Mesenchymal stem cell (in vitro differentiated cells and primary cell): ENCODE data around the gene PDHB. TPM values are rescaled to one million over a fixed set of nuclear protein-coding genes. Genes with fewer than 3 reads are reported as not detected.

ENCODE experiments used
- DNase-seq: peaks from one replicate; pipeline ENCODE4 v3.0.0-alpha.2; 2013
- H2AFZ ChIP-seq: one replicate; pipeline ENCODE4 v1.6.1; 2013; ENCODE audit warnings: low read depth, mild to moderate bottlenecking, control low read depth, inconsistent platforms, low read length, moderate library complexity
- H2AK5ac ChIP-seq: 2 replicates; pipeline ENCODE4 v1.6.1; 2013; ENCODE audit warnings: low read length, moderate library complexity, mild to moderate bottlenecking, inconsistent platforms; ENCODE audit not compliant: severe bottlenecking
- H2BK120ac ChIP-seq: one replicate; pipeline ENCODE4 v1.6.1; 2013; ENCODE audit warnings: low read depth, mild to moderate bottlenecking, inconsistent platforms, low read length, moderate library complexity
- H2BK12ac ChIP-seq, 2 experiments: one replicate each; pipeline ENCODE4 v1.6.1; 2013; ENCODE audit warnings: inconsistent platforms in 2 of 2, low read length in 2 of 2, mild to moderate bottlenecking in 2 of 2, moderate library complexity in 2 of 2, control low read depth in 1 of 2
- H2BK15ac ChIP-seq: one replicate; pipeline ENCODE4 v1.6.1; 2013; ENCODE audit warnings: mild to moderate bottlenecking, low read depth, inconsistent platforms; ENCODE audit not compliant: poor library complexity, severe bottlenecking
- H2BK5ac ChIP-seq: 2 replicates; pipeline ENCODE4 v1.6.1; 2013; ENCODE audit warnings: low read depth, mild to moderate bottlenecking, low read length, control low read depth, inconsistent platforms; ENCODE audit not compliant: poor library complexity, severe bottlenecking
- H3K14ac ChIP-seq, 2 experiments: one replicate each; pipeline ENCODE4 v1.6.1; 2013; ENCODE audit warnings: inconsistent platforms in 2 of 2, low read length in 2 of 2, control low read depth in 1 of 2, mild to moderate bottlenecking in 1 of 2, moderate library complexity in 1 of 2
- H3K18ac ChIP-seq, 2 experiments: one replicate each; pipeline ENCODE4 v1.6.1; 2013; ENCODE audit warnings: inconsistent platforms in 2 of 2, low read length in 2 of 2, control low read depth in 1 of 2, low read depth in 1 of 2, mild to moderate bottlenecking in 1 of 2
- H3K23ac ChIP-seq, 2 experiments: one replicate each; pipeline ENCODE4 v1.6.1; 2013; ENCODE audit warnings: inconsistent platforms in 2 of 2, low read length in 2 of 2, mild to moderate bottlenecking in 2 of 2, moderate library complexity in 2 of 2, control low read depth in 1 of 2
- H3K27ac ChIP-seq: 2 replicates; pipeline ENCODE4 v1.5.1; 2013; ENCODE audit warnings: mild to moderate bottlenecking, moderate library complexity, low read length, control low read depth, inconsistent platforms; ENCODE audit not compliant: poor library complexity, severe bottlenecking
- H3K27me3 ChIP-seq, 2 experiments: 2 replicates each; pipeline versions ENCODE4 v1.6.1 to v1.7.0; 2013; ENCODE audit warnings: low read length in 2 of 2, mild to moderate bottlenecking in 2 of 2, moderate library complexity in 2 of 2, control low read depth in 1 of 2, inconsistent platforms in 1 of 2; ENCODE audit not compliant: control insufficient read depth in 1 of 2, insufficient read depth in 1 of 2
- H3K36me3 ChIP-seq, 2 experiments: 2 replicates each; pipeline versions ENCODE4 v1.6.1 to v1.7.0; 2013; ENCODE audit warnings: low read length in 2 of 2, control low read depth in 1 of 2, inconsistent platforms in 1 of 2, low read depth in 1 of 2, mild to moderate bottlenecking in 1 of 2; ENCODE audit not compliant: insufficient read depth in 2 of 2, control insufficient read depth in 1 of 2
- H3K4ac ChIP-seq, 2 experiments: one replicate each; pipeline ENCODE4 v1.6.1; 2013; ENCODE audit warnings: inconsistent platforms in 2 of 2, low read length in 2 of 2, mild to moderate bottlenecking in 2 of 2, moderate library complexity in 2 of 2, control low read depth in 1 of 2, low read depth in 1 of 2
- H3K4me1 ChIP-seq: 2 replicates; pipeline ENCODE4 v1.6.1; 2013; ENCODE audit warnings: low read depth, low read length, control low read depth; ENCODE audit not compliant: control insufficient read depth, insufficient read depth
- H3K4me2 ChIP-seq: 2 replicates; pipeline ENCODE4 v1.6.1; 2013; ENCODE audit warnings: low read length, mild to moderate bottlenecking, inconsistent platforms; ENCODE audit not compliant: poor library complexity, severe bottlenecking
- H3K4me3 ChIP-seq, 2 experiments: 2 replicates each; pipeline versions ENCODE4 v1.5.1 to v1.7.0; 2013; ENCODE audit warnings: low read length in 2 of 2, mild to moderate bottlenecking in 2 of 2, control low read depth in 1 of 2, low read depth in 1 of 2; ENCODE audit not compliant: insufficient read depth in 1 of 2
- H3K79me1 ChIP-seq: replicated peaks from 2 replicates; pipeline ENCODE4 v1.6.1; 2013; ENCODE audit warnings: mild to moderate bottlenecking, control low read depth, low read length, inconsistent platforms; ENCODE audit not compliant: poor library complexity, severe bottlenecking
- H3K9ac ChIP-seq: 2 replicates; pipeline ENCODE4 v1.7.0; 2013; ENCODE audit warnings: mild to moderate bottlenecking, low read length, moderate library complexity
- H3K9me3 ChIP-seq: 2 replicates; pipeline ENCODE4 v1.7.0; 2013; ENCODE audit warnings: mild to moderate bottlenecking, low read length; ENCODE audit not compliant: control insufficient read depth
- H4K8ac ChIP-seq: one replicate; pipeline ENCODE4 v1.6.1; 2013; ENCODE audit warnings: inconsistent platforms, mild to moderate bottlenecking, low read length, moderate library complexity
- H4K91ac ChIP-seq: one replicate; pipeline ENCODE4 v1.6.1; 2013; ENCODE audit warnings: mild to moderate bottlenecking, low read length, inconsistent platforms
- WGBS: methylation state at CpG from one replicate; pipeline ENCODE4 v1.1.7; 2013; ENCODE audit warnings: mixed read lengths; 5-methylcytosine and 5-hydroxymethylcytosine counted together
- polyA plus RNA-seq, 2 experiments: library from polyadenylated mRNA; stranded (reverse); fragments of 200-250 nt; gene quantifications; one replicate each; pipeline ENCODE4 v1.2.3, GENCODE V29; 2013

Gene PDHB
- polyA plus RNA-seq (2013, experiment 1 of 2) = 71.9 TPM
- 76.5 TPM for polyA plus RNA-seq (2013, experiment 2 of 2)

- peak within 1 kb of the TSS; percentile 74 for H3K4me2 ChIP-seq
- H4K8ac ChIP-seq = peak within 1 kb of the TSS; percentile 98
- peak within 1 kb of the TSS; percentile 92 for H3K9ac ChIP-seq
- peak within 1 kb of the TSS; percentile 73 for H4K91ac ChIP-seq
- H3K4ac ChIP-seq = peak within 1 kb of the TSS; percentile 54 to 98
- no peaks in the 10 kb centered on the region for H3K9me3 ChIP-seq
- H3K4me1 ChIP-seq = peaks cover 17% of the 10 kb centered on the region
- peak within 1 kb of the TSS; percentile 91 for H2AK5ac ChIP-seq
- H3K79me1 ChIP-seq = peaks cover 7% of the 10 kb centered on the region
- peak; percentile 93 for DNase-seq
- peak within 1 kb of the TSS; percentile 87 to 98 for H3K4me3 ChIP-seq
- peak within 1 kb of the TSS; percentile 76 for H3K27ac ChIP-seq
- peak within 1 kb of the TSS; percentile 96 to 98 for H3K18ac ChIP-seq
- H2BK15ac ChIP-seq = peak within 1 kb of the TSS; percentile 86
- H3K14ac ChIP-seq = peak within 1 kb of the TSS in 1 of 2 experiments; percentile 99
- H2BK120ac ChIP-seq = peak within 1 kb of the TSS; percentile 11
- H3K27me3 ChIP-seq = no peaks in the 10 kb centered on the region
- H2BK5ac ChIP-seq = peak within 1 kb of the TSS; percentile 92
- peak within 1 kb of the TSS in 1 of 2 experiments; percentile 98 for H3K23ac ChIP-seq
- peak within 1 kb of the TSS; percentile 32 to 64 for H2BK12ac ChIP-seq
- WGBS = under 1% methylated on average over 65 of the region's 67 CpGs
- peaks cover 16 to 36% of the 10 kb centered on the region in 2 experiments for H3K36me3 ChIP-seq
- peak within 1 kb of the TSS; percentile 100 for H2AFZ ChIP-seq
Measured at GRCh38 chr3:58433400-58434167, at the start of gene PDHB. TSS of gene PDHB (minus strand) at chr3:58433832. CDS start at chr3:58433809, 23 bp downstream.

GRCh38 chr3:58482917-58483636 lies 49.4 kb upstream of the PDHB start:
- Histone ChIP-seq H4K91ac (no peak overlapping the region), H3K23ac (no peak overlapping the region), H3K36me3 (no peaks in the 10 kb centered on the region), H3K27ac (no peak overlapping the region), H2BK120ac (no peak overlapping the region), H3K79me1 (no peaks in the 10 kb centered on the region), H3K18ac (no peak overlapping the region), H3K4me2 (no peak overlapping the region), H3K9me3 (peaks cover 6% of the 10 kb centered on the region), H3K27me3 (peaks cover 0 to 11% of the 10 kb centered on the region in 2 experiments), H2AK5ac (no peak overlapping the region), H2AFZ (no peak overlapping the region), H2BK12ac (no peak overlapping the region), H3K14ac (no peak overlapping the region), H3K4me3 (no peak overlapping the region), H3K9ac (no peak overlapping the region), H3K4ac (no peak overlapping the region), H3K4me1 (peaks cover 7% of the 10 kb centered on the region), H2BK5ac (no peak overlapping the region), H2BK15ac (no peak overlapping the region), H4K8ac (no peak overlapping the region)
- WGBS = 78% methylated on average over 6 of the region's 8 CpGs
- DNase-seq = no peak

- H2AFZ ChIP-seq = no peak overlapping the region
- no peak overlapping the region for H3K9ac ChIP-seq
- no peak overlapping the region for H3K14ac ChIP-seq
- no peak for DNase-seq
- H3K9me3 ChIP-seq = peaks cover 6% of the 10 kb centered on the region
- H2BK120ac ChIP-seq = no peak overlapping the region
- no peak overlapping the region for H3K4me3 ChIP-seq
- H3K27me3 ChIP-seq = peaks cover 0 to 9% of the 10 kb centered on the region in 2 experiments
- 87% methylated on average over 1 of the region's 2 CpGs for WGBS
- H3K79me1 ChIP-seq = no peaks in the 10 kb centered on the region
- H3K4me1 ChIP-seq = no peaks in the 10 kb centered on the region
- no peak overlapping the region for H2BK15ac ChIP-seq
- H3K4ac ChIP-seq = no peak overlapping the region
- no peak overlapping the region for H2BK12ac ChIP-seq
- no peak overlapping the region for H3K23ac ChIP-seq
- no peaks in the 10 kb centered on the region for H3K36me3 ChIP-seq
- no peak overlapping the region for H3K27ac ChIP-seq
- no peak overlapping the region for H4K8ac ChIP-seq
- no peak overlapping the region for H3K18ac ChIP-seq
- no peak overlapping the region for H2BK5ac ChIP-seq
- H2AK5ac ChIP-seq = no peak overlapping the region
- H3K4me2 ChIP-seq = no peak overlapping the region
- no peak overlapping the region for H4K91ac ChIP-seq
Measured at GRCh38 chr3:58480309-58480708, 46.7 kb upstream of the PDHB start.

- no peak overlapping the region for H4K8ac ChIP-seq
- no peak overlapping the region for H3K23ac ChIP-seq
- H2BK5ac ChIP-seq = no peak overlapping the region
- no peaks in the 10 kb centered on the region for H3K4me1 ChIP-seq
- H3K4me2 ChIP-seq = no peak overlapping the region
- no peak overlapping the region for H4K91ac ChIP-seq
- H3K4me3 ChIP-seq = no peak overlapping the region
- peaks cover 0 to 11% of the 10 kb centered on the region in 2 experiments for H3K27me3 ChIP-seq
- WGBS = 86% methylated on average over 2 of the region's 2 CpGs
- no peak overlapping the region for H2BK15ac ChIP-seq
- no peak overlapping the region for H2BK12ac ChIP-seq
- no peak overlapping the region for H2BK120ac ChIP-seq
- H3K4ac ChIP-seq = no peak overlapping the region
- H3K36me3 ChIP-seq = no peaks in the 10 kb centered on the region
- H3K27ac ChIP-seq = no peak overlapping the region
- no peaks in the 10 kb centered on the region for H3K79me1 ChIP-seq
- H3K9ac ChIP-seq = no peak overlapping the region
- no peak overlapping the region for H2AK5ac ChIP-seq
- H3K9me3 ChIP-seq = peaks cover 6% of the 10 kb centered on the region
- H3K14ac ChIP-seq = no peak overlapping the region
- H3K18ac ChIP-seq = no peak overlapping the region
- H2AFZ ChIP-seq = no peak overlapping the region
- no peak for DNase-seq
Measured at GRCh38 chr3:58478781-58479180, 45.1 kb upstream of the PDHB start.
